ENCODE data around the gene HYPK.

Gene HYPK

GRCh38 chr15:43800286-43801141 is at the start of gene HYPK:
HYPK (plus strand) TSS chr15:43800599; CDS start chr15:43800623, 24 bp downstream.
- in situ Hi-C loops (cut with MboI; ENCODE audit: low sequenced_read_pairs), result no loop called here

- in situ Hi-C loops (cut with MboI; ENCODE audit: low sequenced_read_pairs), result no loop called here
Observed at GRCh38 chr15:43751885-43752284, 48.5 kb upstream of the HYPK start.

GRCh38 chr15:43762824-43763223 is 37.6 kb upstream of the HYPK start:
- in situ Hi-C loops (cut with MboI; ENCODE audit: low sequenced_read_pairs), result no loop called here

GRCh38 chr15:43763819-43764446 is 36.5 kb upstream of the HYPK start:
- in situ Hi-C loops (cut with MboI; ENCODE audit: low sequenced_read_pairs), result no loop called here

- in situ Hi-C loops (cut with MboI; ENCODE audit: low sequenced_read_pairs), result no loop called here
Observed at GRCh38 chr15:43769584-43770228, 30.7 kb upstream of the HYPK start.

- in situ Hi-C loops (cut with MboI; ENCODE audit: low sequenced_read_pairs), result no loop called here
Observed at GRCh38 chr15:43771816-43772215, 28.6 kb upstream of the HYPK start.

- in situ Hi-C loops (cut with MboI; ENCODE audit: low sequenced_read_pairs), result no loop called here
Observed at GRCh38 chr15:43772624-43773023, 27.8 kb upstream of the HYPK start.

GRCh38 chr15:43774062-43774461 is 26.3 kb upstream of the HYPK start:
- in situ Hi-C loops (cut with MboI; ENCODE audit: low sequenced_read_pairs), result no loop called here

- in situ Hi-C loops (cut with MboI; ENCODE audit: low sequenced_read_pairs), result no loop called here
Observed at GRCh38 chr15:43775411-43775965, 24.9 kb upstream of the HYPK start.

GRCh38 chr15:43776101-43776717 is 24.2 kb upstream of the HYPK start:
- in situ Hi-C loops (cut with MboI; ENCODE audit: low sequenced_read_pairs), result no loop called here

GRCh38 chr15:43776718-43777266 is 23.6 kb upstream of the HYPK start, which contains the start of gene ELL3:
ELL3 (minus strand) TSS chr15:43776966; CDS start chr15:43776901, 65 bp downstream.
- in situ Hi-C loops (cut with MboI; ENCODE audit: low sequenced_read_pairs), result no loop called here

- in situ Hi-C loops (cut with MboI; ENCODE audit: low sequenced_read_pairs), result no loop called here
Observed at GRCh38 chr15:43777267-43777914, 23.0 kb upstream of the HYPK start.

GRCh38 chr15:43779016-43779415 is 21.4 kb upstream of the HYPK start:
- in situ Hi-C loops (cut with MboI; ENCODE audit: low sequenced_read_pairs), result no loop called here

GRCh38 chr15:43789409-43789808 is 11.0 kb upstream of the HYPK start:
- in situ Hi-C loops (cut with MboI; ENCODE audit: low sequenced_read_pairs), result no loop called here

GRCh38 chr15:43791993-43792760 is 8.2 kb upstream of the HYPK start, which contains the start of gene SERF2:
SERF2 (plus strand) TSS chr15:43792320; CDS start chr15:43792377, 57 bp downstream.
- in situ Hi-C loops (cut with MboI; ENCODE audit: low sequenced_read_pairs), result no loop called here

GRCh38 chr15:43792761-43793476 is 7.5 kb upstream of the HYPK start:
- in situ Hi-C loops (cut with MboI; ENCODE audit: low sequenced_read_pairs), result no loop called here

GRCh38 chr15:43793647-43794046 is 6.8 kb upstream of the HYPK start:
- in situ Hi-C loops (cut with MboI; ENCODE audit: low sequenced_read_pairs), result no loop called here

GRCh38 chr15:43794269-43795037 is 5.9 kb upstream of the HYPK start:
- in situ Hi-C loops (cut with MboI; ENCODE audit: low sequenced_read_pairs), result no loop called here
